HCT116 (cell line): ENCODE results near the gene ARHGAP28.

ENCODE experiments used
- ELF1 ChIP-seq: IDR thresholded peaks from 2 replicates; pipeline ENCODE4 v1.6.1; 2012; ENCODE audit warnings: low read depth, borderline replicate concordance
- EZH2 ChIP-seq: fragments of 200-600 bp; sonication (generic); IDR thresholded peaks from 2 replicates; pipeline ENCODE4 v1.6.1; 2017; ENCODE audit warnings: antibody characterized with exemption, mixed run types
- JUND ChIP-seq: IDR thresholded peaks from 2 replicates; pipeline ENCODE4 v1.6.1; 2012
- RAD21 ChIP-seq: IDR thresholded peaks from 2 replicates; pipeline ENCODE4 v1.6.1; 2012; ENCODE audit warnings: low read depth, mild to moderate bottlenecking
- YY1 ChIP-seq: IDR thresholded peaks from 2 replicates; pipeline ENCODE4 v1.6.1; 2011; ENCODE audit warnings: low read length, low read depth, moderate library complexity, mild to moderate bottlenecking; ENCODE audit not compliant: insufficient replicate concordance; ENCODE audit errors: extremely low read depth
- ZNF274 ChIP-seq: fragments of 200-500 bp; sonication (Bioruptor generic); IDR thresholded peaks from 2 replicates; pipeline ENCODE4 v1.6.1; 2014; ENCODE audit warnings: mild to moderate bottlenecking, low read depth, low read length, inconsistent platforms
- TF ChIP-seq, protein P1 (sequence below), 3 experiments: fragments of 200-600 bp in 1 of 3; sonication (generic) in 1 of 3; IDR thresholded peaks in 2 of 3; conservative IDR thresholded peaks in 1 of 3; 2 replicates each; pipeline ENCODE4 v1.5.1; 2012 to 2017; ENCODE audit warnings: low read depth in 2 of 3, low read length in 2 of 3, antibody characterized with exemption in 1 of 3, borderline replicate concordance in 1 of 3, control low read depth in 1 of 3, mild to moderate bottlenecking in 1 of 3, mixed read lengths in 1 of 3, mixed run types in 1 of 3, moderate library complexity in 1 of 3; ENCODE audit not compliant: insufficient read depth in 1 of 3

GRCh38 chr18:6830916-6831315 is 101.4 kb downstream of the ARHGAP28 start:
- TF ChIP-seq, protein P1, sequence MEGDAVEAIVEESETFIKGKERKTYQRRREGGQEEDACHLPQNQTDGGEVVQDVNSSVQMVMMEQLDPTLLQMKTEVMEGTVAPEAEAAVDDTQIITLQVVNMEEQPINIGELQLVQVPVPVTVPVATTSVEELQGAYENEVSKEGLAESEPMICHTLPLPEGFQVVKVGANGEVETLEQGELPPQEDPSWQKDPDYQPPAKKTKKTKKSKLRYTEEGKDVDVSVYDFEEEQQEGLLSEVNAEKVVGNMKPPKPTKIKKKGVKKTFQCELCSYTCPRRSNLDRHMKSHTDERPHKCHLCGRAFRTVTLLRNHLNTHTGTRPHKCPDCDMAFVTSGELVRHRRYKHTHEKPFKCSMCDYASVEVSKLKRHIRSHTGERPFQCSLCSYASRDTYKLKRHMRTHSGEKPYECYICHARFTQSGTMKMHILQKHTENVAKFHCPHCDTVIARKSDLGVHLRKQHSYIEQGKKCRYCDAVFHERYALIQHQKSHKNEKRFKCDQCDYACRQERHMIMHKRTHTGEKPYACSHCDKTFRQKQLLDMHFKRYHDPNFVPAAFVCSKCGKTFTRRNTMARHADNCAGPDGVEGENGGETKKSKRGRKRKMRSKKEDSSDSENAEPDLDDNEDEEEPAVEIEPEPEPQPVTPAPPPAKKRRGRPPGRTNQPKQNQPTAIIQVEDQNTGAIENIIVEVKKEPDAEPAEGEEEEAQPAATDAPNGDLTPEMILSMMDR (IDR thresholded peaks at IDR 0.05 in 2 of 3, conservative IDR thresholded peaks at IDR 0.05 in 1 of 3; ENCODE audit: borderline replicate concordance in 1 of 3, insufficient read depth in 1 of 3, low read depth in 2 of 3, low read length in 2 of 3): no peak
- TF ChIP-seq EZH2 (no peak), YY1 (no peak), JUND (no peak), ELF1 (no peak), RAD21 (no peak), ZNF274 (no peak)
